Measurements from ENCODE around the gene EXTL2.
A peak's percentile ranks its signal among the peaks of the same experiment; 100 is the strongest.
"Not testable (repeated sequence)": the region's sequence is repeated elsewhere in the genome, so short reads cannot be mapped to it uniquely, and the experiment has no call there.

EXTL2 gene

DNA sequence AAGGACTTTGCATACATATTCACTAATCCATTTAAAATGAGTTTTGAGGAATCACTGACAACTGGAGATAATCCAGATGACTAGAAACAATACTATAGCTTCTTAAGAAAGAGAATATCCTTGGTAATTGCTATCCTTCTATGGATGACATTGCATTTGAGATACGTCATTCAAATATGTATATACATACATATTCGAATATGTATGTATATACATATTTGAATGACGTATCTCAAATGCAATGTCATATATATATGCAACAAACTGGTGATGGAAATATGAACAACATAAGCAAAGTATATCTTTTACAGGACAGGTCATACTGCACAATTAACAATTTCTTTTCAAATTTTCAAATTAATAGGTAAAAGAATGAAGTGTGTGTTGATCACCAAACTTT lies 41.7 kb downstream of the EXTL2 start:
- DNase-seq = no peak

DNA sequence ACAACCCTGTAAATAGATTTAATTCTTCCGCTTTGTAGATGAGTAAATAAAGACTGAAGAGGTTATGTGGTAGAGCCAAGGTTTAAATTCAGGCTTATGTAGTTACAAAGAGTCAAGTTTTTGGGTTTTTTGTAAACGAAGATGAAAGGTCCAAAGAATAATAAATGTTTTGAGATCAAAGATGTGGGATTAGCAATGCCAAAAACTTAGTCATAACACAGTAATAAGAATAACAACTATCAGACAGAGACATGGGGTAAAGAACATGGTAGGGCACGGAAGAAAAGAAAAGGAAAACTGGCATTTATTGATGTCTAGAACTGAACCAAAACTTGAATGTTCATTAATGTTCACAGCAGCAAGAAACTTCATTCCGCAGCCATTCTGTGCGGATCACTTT lies 42.9 kb downstream of the EXTL2 start:
- no peak for DNase-seq

DNA sequence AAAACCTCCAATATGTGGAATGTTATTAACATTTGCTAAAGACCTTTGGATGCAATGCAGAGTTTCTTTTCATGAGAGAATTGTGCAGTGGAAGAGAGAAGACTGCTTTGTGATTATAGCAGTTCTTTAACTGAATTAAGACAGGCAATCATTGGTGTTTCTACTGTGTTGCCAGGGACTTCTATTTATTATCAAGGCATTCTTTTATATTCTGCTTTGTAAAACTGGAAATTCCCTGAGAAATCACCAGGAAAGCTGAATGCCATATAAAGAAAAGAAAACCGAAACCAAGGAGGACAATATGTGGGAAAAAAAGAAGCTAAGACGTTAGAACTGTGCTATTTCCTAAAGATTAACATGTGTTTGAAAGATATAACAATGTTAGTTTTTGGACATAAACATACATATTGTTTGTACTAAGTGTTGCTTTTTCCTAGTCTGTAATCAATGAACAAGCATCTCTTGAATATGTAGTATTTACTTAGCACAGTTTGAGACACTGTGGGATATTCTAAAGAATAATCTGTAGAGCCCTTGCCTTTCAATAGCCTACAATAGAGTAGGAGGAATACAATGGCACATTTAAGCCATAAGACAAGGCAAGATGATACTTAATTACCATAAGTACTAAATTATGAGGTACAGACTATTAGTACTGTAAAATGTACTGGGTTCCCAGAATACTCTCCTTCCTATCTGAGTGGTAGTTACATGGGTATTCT lies 47.1 kb downstream of the EXTL2 start:
- DNase-seq = no peak

DNA sequence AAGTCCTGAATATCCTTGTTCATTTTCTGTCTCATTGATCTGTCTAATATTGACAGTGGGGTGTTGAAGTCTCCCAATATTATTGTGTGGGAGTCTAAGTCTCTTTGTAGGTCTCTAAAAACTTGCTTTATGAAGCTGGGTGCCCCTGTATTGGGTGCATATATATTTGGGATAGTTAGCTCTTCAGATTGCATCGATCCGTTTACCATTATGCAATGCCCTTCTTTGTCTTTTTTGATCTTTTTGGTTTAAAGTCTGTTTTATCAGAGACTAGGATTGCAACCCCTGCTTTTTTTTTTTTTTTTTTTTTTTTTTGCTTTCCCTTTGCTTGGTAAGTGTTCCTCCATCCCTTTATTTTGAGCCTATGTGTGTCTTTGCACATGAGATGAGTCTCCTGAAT lies 51.5 kb downstream of the EXTL2 start:
- not testable (repeated sequence) for DNase-seq

DNA sequence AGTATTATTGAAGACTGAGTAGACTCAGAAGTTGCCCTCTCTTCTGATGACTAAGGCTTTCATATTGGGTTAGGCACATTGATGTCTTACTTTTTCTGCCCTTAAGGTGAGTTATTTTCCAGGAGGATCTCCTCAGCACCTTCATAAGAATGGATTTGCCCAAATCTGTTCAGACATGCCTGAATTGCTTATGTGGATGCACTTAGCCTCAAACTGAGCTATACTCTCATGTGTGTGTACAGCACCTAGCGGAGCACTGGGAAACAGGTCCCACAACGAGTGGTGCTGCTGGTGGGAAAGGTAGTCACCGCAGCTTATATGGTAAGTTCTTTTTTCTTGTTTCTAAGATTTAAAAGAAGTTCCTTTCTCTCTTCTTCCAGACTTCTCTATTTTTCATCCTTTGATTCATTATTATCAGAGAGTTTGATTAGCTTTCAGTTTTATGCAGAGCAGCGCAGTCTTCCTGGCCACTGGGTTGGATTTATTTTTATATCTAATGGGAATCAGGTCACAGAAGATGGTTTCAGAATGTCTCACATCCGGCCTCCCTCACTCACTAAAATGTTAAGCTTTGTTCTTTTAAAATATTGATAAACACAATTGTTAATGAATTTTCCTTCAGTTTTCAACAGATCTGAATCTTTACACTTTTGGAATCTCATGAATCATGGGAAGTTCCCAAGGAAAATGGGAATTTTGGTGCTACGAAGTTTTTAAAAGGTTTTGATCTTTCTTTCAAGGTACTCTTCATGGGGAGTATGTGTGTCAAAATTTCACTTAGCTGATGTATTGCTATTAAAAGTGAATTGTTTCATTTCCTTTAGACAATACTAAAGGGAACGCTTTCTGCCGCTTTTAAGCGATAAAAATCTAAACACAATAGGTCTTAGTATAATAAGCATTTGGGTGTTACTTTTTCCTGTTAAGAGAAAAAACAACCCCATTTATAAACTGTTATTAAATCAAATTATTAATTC lies 58.5 kb downstream of the EXTL2 start:
- no peak for DNase-seq

DNA sequence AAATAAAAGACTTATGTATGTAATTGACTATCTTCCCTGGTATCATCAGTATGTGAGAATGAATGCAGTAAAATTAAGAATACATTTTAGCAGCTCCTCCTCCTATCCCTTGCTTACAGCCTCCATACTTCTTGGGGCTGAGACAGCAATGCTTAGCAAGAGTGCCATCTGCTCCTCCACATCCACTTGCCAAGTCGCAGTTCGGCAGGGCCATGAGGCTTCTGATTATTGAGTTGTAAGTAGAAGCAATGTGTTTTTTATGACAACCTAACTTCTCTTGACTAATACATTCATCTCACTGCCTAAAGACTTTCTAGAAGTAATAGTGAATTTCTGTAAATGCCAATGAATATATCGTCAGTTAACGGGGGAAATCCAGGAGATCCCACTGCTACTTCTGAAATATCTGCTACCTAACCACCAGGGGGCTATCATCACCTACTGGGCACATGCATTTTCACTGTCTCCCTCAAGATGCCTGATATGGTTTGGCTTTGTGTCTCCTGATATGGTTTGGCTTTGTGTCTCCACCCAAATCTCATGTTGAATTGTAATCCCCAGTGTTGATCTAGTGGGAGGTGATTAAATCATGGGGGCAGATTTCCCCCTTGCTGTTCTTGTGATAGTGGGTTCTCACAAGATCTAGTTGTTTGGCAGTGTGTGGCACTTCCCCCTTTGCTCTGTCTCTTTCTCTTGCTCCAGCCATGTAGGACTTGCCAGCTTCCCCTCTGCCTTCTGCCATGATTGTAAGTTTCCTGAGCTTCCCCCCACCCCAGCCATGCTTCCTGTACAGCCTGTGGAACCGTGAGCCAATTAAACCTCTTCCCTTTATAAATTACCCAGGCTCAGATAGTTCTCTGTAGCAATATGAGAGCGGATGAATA lies 59.6 kb downstream of the EXTL2 start:
- DNase-seq = peak; percentile 19

DNA sequence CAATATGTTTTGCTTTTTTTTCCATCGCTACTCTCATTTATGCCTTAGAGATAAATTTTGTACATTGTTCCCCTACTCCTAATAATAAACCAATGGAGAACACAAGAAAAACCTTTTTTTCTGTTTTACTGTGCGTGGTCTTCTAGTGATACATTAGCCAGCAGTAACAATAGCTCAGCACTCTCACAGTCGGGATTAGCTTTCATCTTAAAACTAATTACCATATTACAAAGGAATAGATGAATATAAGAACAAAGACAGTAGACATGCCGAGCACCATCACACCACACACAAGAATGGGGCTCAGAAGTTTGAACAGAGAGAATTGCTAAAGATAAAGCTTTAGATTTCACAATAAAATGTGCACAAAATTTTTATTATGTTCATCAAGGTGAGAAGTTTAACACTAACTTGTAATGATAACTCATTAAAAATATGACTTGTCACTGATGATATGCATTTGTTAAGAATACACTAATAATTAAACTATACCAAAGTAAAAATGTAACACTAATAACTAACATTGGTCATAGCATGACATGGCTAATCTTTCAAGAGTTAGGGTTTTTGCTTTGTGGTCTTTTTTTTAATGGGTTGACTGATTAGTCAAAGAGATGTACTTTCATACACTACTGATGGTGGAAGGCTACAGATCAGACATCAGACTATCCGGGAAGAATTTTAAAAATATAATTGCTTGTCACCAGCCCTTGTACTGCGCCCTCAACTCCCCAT lies 61.8 kb downstream of the EXTL2 start:
- no peak for DNase-seq

DNA sequence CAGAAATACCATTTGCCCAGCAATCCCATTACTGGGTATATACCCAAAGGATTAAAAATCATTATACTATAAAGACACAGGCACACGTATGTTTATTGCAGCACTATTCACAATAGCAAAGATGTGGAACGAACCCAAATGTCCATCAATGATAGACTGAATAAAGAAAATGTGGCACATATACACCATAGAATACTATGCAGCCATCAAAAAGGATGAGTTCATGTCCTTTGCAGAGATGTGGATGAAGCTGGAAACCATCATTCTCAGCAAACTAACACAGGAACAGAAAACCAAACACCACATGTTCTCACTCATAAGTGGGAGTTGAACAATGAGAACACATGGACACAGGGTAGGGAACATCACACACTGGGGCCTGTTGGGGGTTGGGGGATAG lies 69.0 kb downstream of the EXTL2 start:
- DNase-seq = not testable (repeated sequence)
